Measurements from ENCODE around the gene SMYD4.

The SMYD4 gene

DNA sequence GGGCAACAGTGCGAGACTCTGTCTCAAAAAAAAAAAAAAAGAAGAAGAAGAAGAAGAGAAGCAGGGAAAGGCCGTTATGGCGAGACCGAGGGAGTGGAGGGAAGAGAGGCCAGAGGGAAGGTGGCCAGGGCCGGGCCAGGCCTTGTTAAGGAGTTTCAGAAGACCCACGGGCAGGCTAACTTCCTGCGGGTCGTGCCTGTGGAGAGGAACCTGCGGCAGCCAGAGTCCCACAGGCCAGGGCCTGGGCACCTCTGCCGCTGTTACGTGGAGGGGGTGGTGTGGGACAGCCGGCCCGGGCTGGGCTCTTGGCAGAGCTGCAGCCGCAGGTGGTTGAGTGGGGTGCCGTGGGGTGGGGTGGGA is 99.8 kb downstream of the SMYD4 start:
- DNase-seq (ENCODE audit: low spot score), result no peak

All from GM03348 (cell line).